NCI-H1436 treated with DMSO at 0.1 percent for 48 hours (cell line): ENCODE data around the gene GOLGA8O.
"Not testable (repeated sequence)": the region's sequence is repeated elsewhere in the genome, so short reads cannot be mapped to it uniquely, and the experiment has no call there.

ENCODE experiments used
- DNase-seq: peaks from one replicate; lab custom pipeline; 2025; lab: John Stamatoyannopoulos, UW

GOLGA8O gene

GRCh38 chr15:32455534-32455933 is at the start of gene GOLGA8O:
GOLGA8O (minus strand) TSS chr15:32455634; CDS start chr15:32455536, 98 bp downstream.
- not testable (repeated sequence) for DNase-seq

DNA sequence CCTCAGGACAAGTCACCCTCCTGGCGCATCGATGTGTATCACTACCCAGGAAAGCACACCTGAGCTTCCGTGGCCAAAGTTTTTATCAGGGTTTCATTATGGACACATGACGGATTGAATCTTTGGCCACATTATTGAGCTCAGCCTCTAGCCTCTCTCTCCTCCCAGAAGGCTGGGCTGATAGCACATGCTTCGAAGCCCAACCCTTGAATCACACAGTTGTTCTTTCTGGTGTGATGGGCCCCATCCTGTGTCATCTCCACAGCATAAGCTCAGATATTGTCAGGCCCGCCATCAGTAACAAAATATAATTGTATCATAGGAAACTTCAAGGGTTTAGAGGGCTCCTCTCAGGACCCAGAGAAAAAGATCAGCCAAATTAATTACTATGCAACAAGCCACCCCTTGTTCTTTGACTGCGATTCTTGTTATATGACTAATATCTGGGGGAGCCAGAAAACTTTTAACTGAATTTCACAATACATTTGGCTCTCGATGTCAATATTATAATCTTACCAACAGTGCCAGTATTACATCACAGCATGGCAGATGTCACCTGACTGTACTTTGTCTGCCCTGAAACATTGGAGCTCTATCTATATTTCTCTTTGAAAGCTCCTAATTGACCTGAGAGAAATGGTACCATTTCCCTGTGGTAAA is 48.8 kb upstream of the GOLGA8O start:
- DNase-seq: not testable (repeated sequence)

DNA sequence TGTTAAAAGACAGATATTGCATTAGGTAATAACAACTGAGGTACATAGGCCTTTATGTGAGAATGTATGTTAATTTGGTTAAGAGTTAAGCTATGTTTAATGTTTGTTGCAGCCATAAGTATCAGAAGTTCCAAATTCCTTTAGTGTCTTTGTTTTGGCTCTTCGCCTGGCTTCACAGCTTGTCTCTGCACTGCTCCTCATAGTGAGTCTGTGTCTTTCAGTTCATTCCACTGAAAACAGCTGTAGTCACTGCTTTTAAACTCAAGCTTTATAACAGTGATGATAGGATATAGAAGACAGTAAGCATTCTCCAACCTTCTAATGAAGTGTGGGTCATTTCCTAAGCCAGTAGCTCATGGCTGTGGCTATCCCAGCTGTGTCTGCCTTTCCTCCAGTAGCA is 47.5 kb upstream of the GOLGA8O start:
- DNase-seq: not testable (repeated sequence)

DNA sequence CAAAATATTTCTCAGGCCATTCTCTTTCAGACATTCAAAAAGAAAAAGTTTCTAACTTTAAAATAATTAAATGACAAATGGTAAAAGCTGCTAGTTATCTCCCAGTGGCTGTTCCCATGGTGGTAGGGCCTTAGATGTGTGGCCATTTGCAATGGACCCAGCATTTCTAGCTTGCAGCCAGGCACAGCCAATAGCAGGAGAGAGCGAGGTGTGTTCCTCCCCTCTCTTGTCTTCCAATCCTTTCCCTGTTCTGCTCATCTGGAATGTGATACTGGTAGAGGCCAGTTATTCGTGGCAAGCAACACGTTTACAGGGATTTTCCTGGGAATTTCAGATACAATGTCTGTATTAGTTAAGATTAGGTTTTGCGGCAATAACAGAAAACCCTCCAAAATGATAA is 37.3 kb upstream of the GOLGA8O start:
- DNase-seq: not testable (repeated sequence)

GRCh38 chr15:32486474-32486873 is 31.0 kb upstream of the GOLGA8O start:
- not testable (repeated sequence) for DNase-seq

GRCh38 chr15:32483377-32483776 is 27.9 kb upstream of the GOLGA8O start:
- not testable (repeated sequence) for DNase-seq

GRCh38 chr15:32481683-32482082 is 26.2 kb upstream of the GOLGA8O start:
- DNase-seq: not testable (repeated sequence)

DNA sequence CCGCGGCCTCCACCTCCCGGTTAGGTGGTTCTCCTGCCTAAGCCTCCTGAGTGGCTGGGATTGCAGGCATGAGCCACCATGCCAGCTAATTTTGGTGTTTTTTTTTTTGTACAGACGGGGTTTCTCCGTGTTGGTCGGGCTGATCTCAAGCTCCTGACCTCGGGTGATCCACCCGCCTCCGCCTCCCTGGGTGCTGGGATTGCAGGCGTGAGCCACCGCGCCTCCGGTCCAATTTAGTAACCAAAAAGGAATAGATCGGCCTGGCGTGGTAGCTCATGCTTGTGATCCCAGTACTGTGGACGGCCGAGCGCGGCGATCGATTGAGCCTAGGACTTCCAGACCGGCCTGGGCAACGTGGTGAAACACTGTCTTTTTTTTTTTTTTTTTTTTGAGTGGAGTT is 12.6 kb upstream of the GOLGA8O start:
- DNase-seq: not testable (repeated sequence)

- not testable (repeated sequence) for DNase-seq
These were observed 14.9 kb downstream of the GOLGA8O start for GRCh38 chr15:32440445-32440977.

DNA sequence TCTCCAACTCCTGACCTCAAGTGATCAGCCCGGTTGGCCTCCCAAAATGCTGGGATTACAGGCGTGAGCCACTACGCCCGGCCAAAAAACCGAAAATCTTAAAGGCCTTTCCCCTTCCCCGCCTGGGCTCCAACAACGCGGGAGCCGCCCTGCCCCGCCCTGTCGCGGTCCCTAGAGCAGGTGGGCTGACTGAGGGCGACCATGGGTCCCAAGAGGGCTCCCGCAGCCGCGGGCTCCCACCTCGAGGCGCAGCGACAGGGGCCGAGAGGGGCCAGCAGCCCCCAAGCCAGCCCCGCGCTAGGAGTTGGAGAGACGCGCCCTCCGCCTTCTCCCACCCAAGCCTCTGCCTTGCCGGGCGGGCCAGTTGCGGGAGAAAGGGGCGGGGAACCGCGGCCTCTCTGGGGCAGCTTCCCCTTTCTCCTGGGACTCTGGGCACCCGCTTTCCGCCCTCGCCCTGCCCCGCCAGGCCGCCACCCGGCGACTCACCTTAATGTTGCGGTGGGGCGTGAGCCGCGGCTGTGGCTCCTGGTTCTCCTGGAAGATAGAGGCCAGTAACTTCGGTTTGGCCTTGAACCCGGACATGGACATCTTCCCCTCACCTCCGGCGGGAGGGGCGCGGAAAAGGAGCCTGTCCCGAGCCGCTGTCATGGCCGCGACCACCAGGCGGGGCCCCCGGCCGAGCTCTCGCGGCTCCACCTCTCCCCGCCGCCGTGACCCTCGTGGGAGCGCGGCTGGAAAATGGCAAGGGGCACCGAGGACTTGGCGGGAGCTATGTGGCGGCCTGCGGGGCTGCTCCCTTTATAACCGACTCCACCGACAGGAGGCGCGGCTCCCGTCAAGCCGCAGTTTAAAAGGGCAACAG is 21.1 kb downstream of the GOLGA8O start:
- not testable (repeated sequence) for DNase-seq

GRCh38 chr15:32427635-32428034 is 27.8 kb downstream of the GOLGA8O start:
- not testable (repeated sequence) for DNase-seq

DNA sequence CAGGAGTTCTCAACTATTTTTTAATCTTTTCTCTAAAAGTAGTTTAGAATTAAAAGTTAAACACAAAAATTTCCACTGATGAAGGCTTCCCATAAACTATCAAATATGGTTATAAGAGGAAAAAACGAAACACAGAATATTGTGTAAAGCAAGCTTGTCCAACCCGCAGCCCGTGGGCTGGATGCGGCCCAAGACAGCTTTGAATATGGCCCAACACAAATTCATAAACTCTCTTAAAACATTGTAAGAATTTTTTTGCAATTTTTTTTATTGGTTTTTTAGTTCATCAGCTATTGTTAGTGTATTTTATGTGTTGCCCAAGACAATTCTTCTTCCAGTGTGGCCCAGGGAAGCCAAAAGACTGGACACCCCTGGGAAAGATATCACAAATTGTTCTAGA is 28.9 kb downstream of the GOLGA8O start:
- not testable (repeated sequence) for DNase-seq

- not testable (repeated sequence) for DNase-seq
These were observed 47.5 kb downstream of the GOLGA8O start for GRCh38 chr15:32407903-32408302.

DNA sequence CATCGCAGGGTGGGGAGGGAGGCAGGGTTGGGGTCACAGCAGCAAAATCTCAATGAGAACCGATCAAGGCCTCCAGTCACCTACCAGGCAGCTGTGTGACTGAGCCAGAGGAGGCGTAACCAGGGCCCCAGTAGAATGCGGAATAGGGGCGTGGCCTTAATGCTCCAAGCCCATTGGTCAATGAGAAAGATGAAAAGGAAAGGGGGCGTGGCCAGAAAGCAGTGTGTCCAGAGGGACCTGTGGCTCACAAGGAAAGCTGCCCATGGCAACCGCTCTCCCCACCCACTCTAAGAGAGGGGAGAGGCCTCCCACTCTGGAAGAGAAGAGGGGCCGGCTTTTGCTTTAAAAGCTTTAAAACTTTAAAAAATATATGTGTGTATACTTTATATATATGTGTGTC is 52.2 kb downstream of the GOLGA8O start, which contains the start of gene GOLGA8K:
Gene GOLGA8K (minus strand): TSS at position 101 of the 400 bp plus-strand sequence. CDS start 98 bp downstream, at position 3.
- not testable (repeated sequence) for DNase-seq

- not testable (repeated sequence) for DNase-seq
These were observed 58.9 kb downstream of the GOLGA8O start for GRCh38 chr15:32396522-32396921.
